HepG2 (cell line): Measurements from ENCODE around the gene ZNF581. TPM values are rescaled to one million over a fixed set of nuclear protein-coding genes. Genes with fewer than 3 reads are reported as not detected.
A peak's percentile ranks its signal among the peaks of the same experiment; 100 is the strongest.

Experiments
- EEA1 ChIP-seq: sonication (generic); formaldehyde crosslinking; IDR thresholded peaks from 2 replicates; pipeline ENCODE4 v1.5.1; 2020; ENCODE audit warnings: mild to moderate bottlenecking, missing genetic modification reagents, borderline replicate concordance
- FOXJ3 ChIP-seq: sonication (generic); formaldehyde crosslinking; IDR thresholded peaks from 2 replicates; pipeline ENCODE4 v1.4.0; 2020; ENCODE audit warnings: missing genetic modification reagents, mild to moderate bottlenecking, borderline replicate concordance
- MAZ ChIP-seq, 2 experiments: sonication (generic) in 1 of 2; formaldehyde crosslinking in 1 of 2; IDR thresholded peaks; 2 replicates each; pipeline versions ENCODE4 v1.5.0 to v1.6.1; 2012 to 2020; ENCODE audit warnings: low read depth in 2 of 2, mild to moderate bottlenecking in 2 of 2, borderline replicate concordance in 1 of 2, improper control_type of control experiment in 1 of 2, low read length in 1 of 2, missing genetic modification reagents in 1 of 2, moderate library complexity in 1 of 2
- MIER2 ChIP-seq: IDR thresholded peaks from 2 replicates; pipeline ENCODE4 v1.6.1; 2016; ENCODE audit warnings: missing biosample characterization, missing genetic modification reagents
- MXD4 ChIP-seq: IDR thresholded peaks from 2 replicates; pipeline ENCODE4 v1.6.1; 2016; ENCODE audit warnings: mild to moderate bottlenecking, missing biosample characterization, missing genetic modification reagents
- NFKBIZ ChIP-seq: IDR thresholded peaks from 2 replicates; pipeline ENCODE4 v1.6.1; 2018; ENCODE audit warnings: missing genetic modification reagents, missing compliant biosample characterization
- NR3C1 ChIP-seq: sonication (generic); formaldehyde crosslinking; IDR thresholded peaks from 2 replicates; pipeline ENCODE4 v1.4.0; 2020; ENCODE audit warnings: missing genetic modification reagents
- POLR2A ChIP-seq, 2 experiments: IDR thresholded peaks; 2 replicates each; pipeline ENCODE4 v1.6.1; 2011; ENCODE audit warnings: low read depth in 2 of 2, low read length in 2 of 2, mild to moderate bottlenecking in 1 of 2, moderate library complexity in 1 of 2; ENCODE audit not compliant: insufficient read depth in 1 of 2
- RAD51 ChIP-seq: fragments of 450-650 bp; IDR thresholded peaks from 2 replicates; pipeline ENCODE4 v1.6.1; 2016; ENCODE audit warnings: borderline replicate concordance
- REPIN1 ChIP-seq: sonication (generic); formaldehyde crosslinking; IDR thresholded peaks from 2 replicates; pipeline ENCODE4 v1.8.0; 2022; ENCODE audit warnings: missing genetic modification reagents, low read depth, mild to moderate bottlenecking, borderline replicate concordance
- ZFP36L2 ChIP-seq: sonication (generic); formaldehyde crosslinking; IDR thresholded peaks from 2 replicates; pipeline ENCODE4 v1.4.0; 2020; ENCODE audit warnings: missing genetic modification reagents
- ZNF264 ChIP-seq: sonication (generic); formaldehyde crosslinking; IDR thresholded peaks from 2 replicates; pipeline ENCODE4 v1.4.0; 2020; ENCODE audit warnings: missing genetic modification reagents
- ZNF570 ChIP-seq: sonication (generic); formaldehyde crosslinking; IDR thresholded peaks from 2 replicates; pipeline ENCODE4 v1.4.0; 2020; ENCODE audit warnings: mild to moderate bottlenecking, missing genetic modification reagents, borderline replicate concordance
- ZNF616 ChIP-seq: sonication (generic); formaldehyde crosslinking; IDR thresholded peaks from 2 replicates; pipeline ENCODE4 v1.5.0; 2020; ENCODE audit warnings: low read depth, mild to moderate bottlenecking, missing genetic modification reagents
- polyA plus RNA-seq, 8 experiments: library from polyadenylated mRNA; depleted of rRNA in 3 of 8; stranded (reverse) in 7 of 8; unstranded in 1 of 8; fragments of >200 nt; fragmentation: Illumina TruSeq in 4 of 8; extraction: Trizol in 4 of 8; gene quantifications; 2 replicates each; pipeline versions ENCODE4 v1.2.1 to v1.2.3, GENCODE V29; 2011 to 2016; ENCODE audit warnings: low read depth in 4 of 8, missing spikeins in 1 of 8, mixed read lengths in 1 of 8; ENCODE audit not compliant: insufficient read depth in 1 of 8
- total RNA-seq, 5 experiments: library from RNA; depleted of rRNA; stranded (reverse); fragments of >200 nt; fragmentation: Illumina TruSeq; extraction: Trizol; gene quantifications; 2 replicates each; pipeline ENCODE4 v1.2.3, GENCODE V29; 2016; ENCODE audit warnings: low read depth in 1 of 5
- TF ChIP-seq, protein P1 (sequence below): sonication (generic); formaldehyde crosslinking; IDR thresholded peaks from 2 replicates; pipeline ENCODE4 v1.4.0; 2020; ENCODE audit warnings: missing genetic modification reagents
- TF ChIP-seq, protein P2 (sequence below): sonication (generic); formaldehyde crosslinking; IDR thresholded peaks from 2 replicates; pipeline ENCODE4 v1.5.0; 2020; ENCODE audit warnings: mild to moderate bottlenecking, missing genetic modification reagents
- TF ChIP-seq, protein P3 (sequence below): sonication (generic); formaldehyde crosslinking; IDR thresholded peaks from 2 replicates; pipeline ENCODE4 v1.4.0; 2020; ENCODE audit warnings: missing genetic modification reagents

ZNF581 gene
- total and polyA plus RNA-seq, 2 of the 13 experiments (the other 11 are each of a cell fraction or from before 2014, with no cell fraction given) = 19.6 to 49.5 TPM

DNA sequence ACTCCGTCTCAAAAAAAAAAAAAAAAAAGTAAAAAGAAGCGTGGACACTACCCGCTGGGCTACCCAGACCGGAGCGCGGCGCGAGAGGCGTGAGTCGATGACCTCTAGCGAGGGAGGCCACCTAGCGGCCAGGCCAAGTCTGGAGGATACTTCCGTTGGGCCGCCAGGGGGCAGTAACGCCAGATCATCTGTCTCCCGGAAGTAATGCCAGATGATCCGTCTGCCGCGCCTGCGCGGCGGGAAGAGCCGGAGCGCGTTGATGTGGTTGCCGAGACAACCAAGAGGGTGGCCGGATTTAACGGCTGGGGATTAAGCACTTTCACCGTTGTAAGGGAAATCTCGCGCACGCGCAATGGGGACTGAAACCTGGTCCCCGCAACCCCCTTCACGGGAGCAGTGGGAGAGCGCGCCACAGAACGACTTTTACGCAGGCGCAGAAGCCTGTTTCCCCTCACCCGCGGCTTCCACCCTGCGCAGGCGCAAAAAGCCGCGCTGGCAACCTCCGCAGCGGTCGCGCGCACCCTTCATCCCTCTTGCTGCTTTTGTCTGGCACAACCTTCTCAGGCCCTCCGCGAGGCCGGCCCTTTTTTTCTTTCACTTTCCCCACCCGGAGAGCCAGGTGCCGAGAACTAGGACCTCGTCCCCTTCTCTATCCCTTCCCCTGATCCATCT lies 10.3 kb downstream of the ZNF581 start (continued):
- TF ChIP-seq, protein P1, sequence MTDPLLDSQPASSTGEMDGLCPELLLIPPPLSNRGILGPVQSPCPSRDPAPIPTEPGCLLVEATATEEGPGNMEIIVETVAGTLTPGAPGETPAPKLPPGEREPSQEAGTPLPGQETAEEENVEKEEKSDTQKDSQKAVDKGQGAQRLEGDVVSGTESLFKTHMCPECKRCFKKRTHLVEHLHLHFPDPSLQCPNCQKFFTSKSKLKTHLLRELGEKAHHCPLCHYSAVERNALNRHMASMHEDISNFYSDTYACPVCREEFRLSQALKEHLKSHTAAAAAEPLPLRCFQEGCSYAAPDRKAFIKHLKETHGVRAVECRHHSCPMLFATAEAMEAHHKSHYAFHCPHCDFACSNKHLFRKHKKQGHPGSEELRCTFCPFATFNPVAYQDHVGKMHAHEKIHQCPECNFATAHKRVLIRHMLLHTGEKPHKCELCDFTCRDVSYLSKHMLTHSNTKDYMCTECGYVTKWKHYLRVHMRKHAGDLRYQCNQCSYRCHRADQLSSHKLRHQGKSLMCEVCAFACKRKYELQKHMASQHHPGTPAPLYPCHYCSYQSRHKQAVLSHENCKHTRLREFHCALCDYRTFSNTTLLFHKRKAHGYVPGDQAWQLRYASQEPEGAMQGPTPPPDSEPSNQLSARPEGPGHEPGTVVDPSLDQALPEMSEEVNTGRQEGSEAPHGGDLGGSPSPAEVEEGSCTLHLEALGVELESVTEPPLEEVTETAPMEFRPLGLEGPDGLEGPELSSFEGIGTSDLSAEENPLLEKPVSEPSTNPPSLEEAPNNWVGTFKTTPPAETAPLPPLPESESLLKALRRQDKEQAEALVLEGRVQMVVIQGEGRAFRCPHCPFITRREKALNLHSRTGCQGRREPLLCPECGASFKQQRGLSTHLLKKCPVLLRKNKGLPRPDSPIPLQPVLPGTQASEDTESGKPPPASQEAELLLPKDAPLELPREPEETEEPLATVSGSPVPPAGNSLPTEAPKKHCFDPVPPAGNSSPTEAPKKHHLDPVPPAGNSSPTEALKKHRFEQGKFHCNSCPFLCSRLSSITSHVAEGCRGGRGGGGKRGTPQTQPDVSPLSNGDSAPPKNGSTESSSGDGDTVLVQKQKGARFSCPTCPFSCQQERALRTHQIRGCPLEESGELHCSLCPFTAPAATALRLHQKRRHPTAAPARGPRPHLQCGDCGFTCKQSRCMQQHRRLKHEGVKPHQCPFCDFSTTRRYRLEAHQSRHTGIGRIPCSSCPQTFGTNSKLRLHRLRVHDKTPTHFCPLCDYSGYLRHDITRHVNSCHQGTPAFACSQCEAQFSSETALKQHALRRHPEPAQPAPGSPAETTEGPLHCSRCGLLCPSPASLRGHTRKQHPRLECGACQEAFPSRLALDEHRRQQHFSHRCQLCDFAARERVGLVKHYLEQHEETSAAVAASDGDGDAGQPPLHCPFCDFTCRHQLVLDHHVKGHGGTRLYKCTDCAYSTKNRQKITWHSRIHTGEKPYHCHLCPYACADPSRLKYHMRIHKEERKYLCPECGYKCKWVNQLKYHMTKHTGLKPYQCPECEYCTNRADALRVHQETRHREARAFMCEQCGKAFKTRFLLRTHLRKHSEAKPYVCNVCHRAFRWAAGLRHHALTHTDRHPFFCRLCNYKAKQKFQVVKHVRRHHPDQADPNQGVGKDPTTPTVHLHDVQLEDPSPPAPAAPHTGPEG (CRISPR knock-in tag) = peak; percentile 48; the same call in 1 of the 2 replicates
- TF ChIP-seq, protein P2, sequence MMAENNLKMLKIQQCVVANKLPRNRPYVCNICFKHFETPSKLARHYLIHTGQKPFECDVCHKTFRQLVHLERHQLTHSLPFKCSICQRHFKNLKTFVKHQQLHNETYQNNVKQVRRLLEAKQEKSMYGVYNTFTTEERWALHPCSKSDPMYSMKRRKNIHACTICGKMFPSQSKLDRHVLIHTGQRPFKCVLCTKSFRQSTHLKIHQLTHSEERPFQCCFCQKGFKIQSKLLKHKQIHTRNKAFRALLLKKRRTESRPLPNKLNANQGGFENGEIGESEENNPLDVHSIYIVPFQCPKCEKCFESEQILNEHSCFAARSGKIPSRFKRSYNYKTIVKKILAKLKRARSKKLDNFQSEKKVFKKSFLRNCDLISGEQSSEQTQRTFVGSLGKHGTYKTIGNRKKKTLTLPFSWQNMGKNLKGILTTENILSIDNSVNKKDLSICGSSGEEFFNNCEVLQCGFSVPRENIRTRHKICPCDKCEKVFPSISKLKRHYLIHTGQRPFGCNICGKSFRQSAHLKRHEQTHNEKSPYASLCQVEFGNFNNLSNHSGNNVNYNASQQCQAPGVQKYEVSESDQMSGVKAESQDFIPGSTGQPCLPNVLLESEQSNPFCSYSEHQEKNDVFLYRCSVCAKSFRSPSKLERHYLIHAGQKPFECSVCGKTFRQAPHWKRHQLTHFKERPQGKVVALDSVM (CRISPR knock-in tag) = no peak
- no peak for TF ChIP-seq NR3C1
- peak; percentile 18; the same call in 1 of the 2 replicates for TF ChIP-seq MAZ (IDR thresholded peaks at IDR 0.05; ENCODE audit: borderline replicate concordance, low read depth, low read length)
- TF ChIP-seq MAZ (CRISPR knock-in tag; IDR thresholded peaks at IDR 0.05; ENCODE audit: low read depth) = no peak; the same call in 1 of the 2 replicates
- no peak for TF ChIP-seq EEA1 (CRISPR knock-in tag)
- TF ChIP-seq ZNF570 = no peak
- peak; percentile 83; the same call in 1 of the 2 replicates for TF ChIP-seq REPIN1 (CRISPR knock-in tag)
- TF ChIP-seq POLR2A (IDR thresholded peaks at IDR 0.05; ENCODE audit: insufficient read depth in 1 of 2, low read depth in 2 of 2, low read length in 2 of 2) = peak; percentile 54 to 80; a peak in 3 of 4 replicates
- TF ChIP-seq ZNF616 (CRISPR knock-in tag) = 0 out of 2 replicates have a peak, but pooled peaks have one; percentile 59
- TF ChIP-seq RAD51 = no peak
- TF ChIP-seq, protein P3, sequence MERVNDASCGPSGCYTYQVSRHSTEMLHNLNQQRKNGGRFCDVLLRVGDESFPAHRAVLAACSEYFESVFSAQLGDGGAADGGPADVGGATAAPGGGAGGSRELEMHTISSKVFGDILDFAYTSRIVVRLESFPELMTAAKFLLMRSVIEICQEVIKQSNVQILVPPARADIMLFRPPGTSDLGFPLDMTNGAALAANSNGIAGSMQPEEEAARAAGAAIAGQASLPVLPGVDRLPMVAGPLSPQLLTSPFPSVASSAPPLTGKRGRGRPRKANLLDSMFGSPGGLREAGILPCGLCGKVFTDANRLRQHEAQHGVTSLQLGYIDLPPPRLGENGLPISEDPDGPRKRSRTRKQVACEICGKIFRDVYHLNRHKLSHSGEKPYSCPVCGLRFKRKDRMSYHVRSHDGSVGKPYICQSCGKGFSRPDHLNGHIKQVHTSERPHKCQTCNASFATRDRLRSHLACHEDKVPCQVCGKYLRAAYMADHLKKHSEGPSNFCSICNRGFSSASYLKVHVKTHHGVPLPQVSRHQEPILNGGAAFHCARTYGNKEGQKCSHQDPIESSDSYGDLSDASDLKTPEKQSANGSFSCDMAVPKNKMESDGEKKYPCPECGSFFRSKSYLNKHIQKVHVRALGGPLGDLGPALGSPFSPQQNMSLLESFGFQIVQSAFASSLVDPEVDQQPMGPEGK (CRISPR knock-in tag) = peak; percentile 57
- TF ChIP-seq MXD4 = peak; percentile 47
- no peak for TF ChIP-seq NFKBIZ (CRISPR knock-in tag)
- TF ChIP-seq FOXJ3 (CRISPR knock-in tag) = peak; percentile 64; the same call in 1 of the 2 replicates
- TF ChIP-seq MIER2 (CRISPR knock-in tag) = peak; percentile 15; the same call in 1 of the 2 replicates
- 0 out of 2 replicates have a peak, but pooled peaks have one; percentile 20 for TF ChIP-seq ZFP36L2 (CRISPR knock-in tag)
- peak; percentile 18; the same call in 1 of the 2 replicates for TF ChIP-seq ZNF264 (CRISPR knock-in tag)
